GM12864 (cell line): Measurements from ENCODE around the gene FIS1.
"Not testable (repeated sequence)": the region's sequence is repeated elsewhere in the genome, so short reads cannot be mapped to it uniquely, and the experiment has no call there.

Experiments
- DNase-seq: peaks from one replicate; pipeline ENCODE4 v3.0.0-alpha.2; 2011; ENCODE audit warnings: low read depth
- H3K4me3 ChIP-seq: 2 replicates; pipeline ENCODE4 v1.5.1; 2011; ENCODE audit warnings: mild to moderate bottlenecking, low read depth, low read length, control low read depth
- CTCF ChIP-seq: IDR thresholded peaks from 2 replicates; pipeline ENCODE4 v1.5.1; 2011; ENCODE audit warnings: low read depth, mild to moderate bottlenecking, moderate library complexity, low read length, control low read depth, inconsistent platforms; ENCODE audit errors: missing control alignments

Gene FIS1

DNA sequence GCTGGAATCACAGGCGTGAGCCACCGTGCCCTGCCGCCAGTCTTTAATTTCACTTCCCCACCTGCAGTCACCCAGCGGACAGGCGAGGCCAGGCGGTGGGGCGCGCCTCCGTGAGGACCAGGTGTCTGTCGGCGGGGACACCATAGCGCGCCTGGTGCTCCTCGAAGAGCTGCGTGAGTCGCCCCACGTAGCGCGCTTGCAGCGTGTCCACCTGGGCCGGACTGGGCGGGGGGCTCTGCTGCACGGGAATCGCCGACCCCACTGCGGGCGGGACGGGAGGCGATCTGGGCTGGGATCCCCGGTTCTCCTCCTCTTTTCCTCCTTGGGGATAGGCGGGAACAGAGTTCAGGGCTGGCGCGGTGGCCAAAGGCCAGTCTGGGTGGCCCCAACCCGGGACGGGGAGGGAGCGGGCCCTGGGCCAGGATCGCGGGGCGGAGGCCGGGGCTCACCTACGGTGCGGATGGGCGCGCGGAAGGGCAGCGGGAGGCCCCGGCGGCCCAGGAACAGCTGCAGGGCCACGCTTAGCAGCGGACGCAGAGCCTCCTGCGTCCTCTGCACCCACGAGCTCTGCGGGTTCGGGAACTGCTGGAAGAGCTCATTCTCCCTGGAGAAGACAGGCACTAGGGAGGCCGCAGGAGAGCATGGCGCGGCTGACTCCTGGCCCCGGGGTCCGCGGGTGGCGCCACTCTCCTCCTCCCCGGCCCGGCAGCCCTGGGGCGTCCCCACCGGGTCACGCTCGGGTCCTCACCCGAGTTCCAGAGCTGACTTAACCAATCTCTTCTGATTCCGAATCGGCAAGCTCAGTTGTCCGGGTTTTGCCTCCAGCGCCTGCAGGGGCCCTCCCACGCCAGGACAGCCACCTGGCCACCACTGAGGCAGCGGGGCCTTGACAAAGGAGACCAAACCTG, 42.9 kb downstream of the FIS1 start:
- no peak overlapping the region for H3K4me3 ChIP-seq
- DNase-seq = no peak
- TF ChIP-seq CTCF = no peak

DNA sequence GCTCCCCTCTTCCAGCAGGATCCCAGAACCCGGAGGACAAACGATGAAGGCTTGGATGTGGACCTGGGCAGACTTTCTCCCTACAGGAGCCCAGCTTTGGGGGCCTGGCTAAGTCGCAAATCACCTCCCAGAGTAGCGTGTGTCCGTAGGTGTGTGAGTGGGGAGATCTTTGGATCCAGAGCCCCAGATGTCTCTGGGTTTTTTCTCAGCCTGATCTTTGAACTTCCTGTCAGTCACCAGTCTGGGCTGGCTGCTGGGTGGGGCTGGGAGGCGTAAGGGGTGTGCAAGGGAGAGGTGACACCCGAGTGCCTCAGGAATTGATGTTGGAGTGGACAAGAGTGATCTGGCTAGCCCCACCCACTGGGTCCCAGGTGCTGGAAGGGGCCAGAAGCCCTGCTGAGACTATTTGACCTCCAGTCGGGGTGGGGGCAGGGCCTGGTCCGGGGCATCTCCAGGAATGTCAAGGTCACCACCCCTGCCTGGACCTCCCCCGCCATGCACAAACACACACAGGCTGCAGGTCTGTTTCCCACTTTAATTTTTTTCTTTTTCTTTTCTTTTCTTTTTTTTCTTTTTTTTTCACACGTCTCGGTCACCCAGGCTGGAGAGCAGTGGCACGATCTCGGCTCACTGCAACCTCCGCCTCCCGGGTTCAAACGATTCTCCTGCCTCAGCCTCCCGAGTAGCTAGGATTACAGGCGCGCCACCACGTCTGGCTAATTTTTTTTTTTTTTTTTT, 43.9 kb downstream of the FIS1 start, which contains the start of gene MOGAT3:
Gene MOGAT3 (minus strand): TSS at position 175 of the 738 bp plus-strand sequence. CDS start 182 bp downstream, outside the sequence.
- TF ChIP-seq CTCF = no peak
- DNase-seq = no peak
- no peak within 1 kb of the TSS for H3K4me3 ChIP-seq

- no peak for TF ChIP-seq CTCF
- no peak overlapping the region for H3K4me3 ChIP-seq
- no peak for DNase-seq
These were observed 44.4 kb downstream of the FIS1 start for GRCh38 chr7:101200504-101200861.

GRCh38 chr7:101199522-101199921, 45.4 kb downstream of the FIS1 start:
- H3K4me3 ChIP-seq, DNase-seq: not testable (repeated sequence)

GRCh38 chr7:101198476-101198875, 46.4 kb downstream of the FIS1 start:
- no peak for DNase-seq
- no peak overlapping the region for H3K4me3 ChIP-seq
- TF ChIP-seq CTCF = no peak

- TF ChIP-seq CTCF = no peak
- no peak overlapping the region for H3K4me3 ChIP-seq
- no peak for DNase-seq
These were observed 46.9 kb downstream of the FIS1 start for GRCh38 chr7:101197991-101198390.

DNA sequence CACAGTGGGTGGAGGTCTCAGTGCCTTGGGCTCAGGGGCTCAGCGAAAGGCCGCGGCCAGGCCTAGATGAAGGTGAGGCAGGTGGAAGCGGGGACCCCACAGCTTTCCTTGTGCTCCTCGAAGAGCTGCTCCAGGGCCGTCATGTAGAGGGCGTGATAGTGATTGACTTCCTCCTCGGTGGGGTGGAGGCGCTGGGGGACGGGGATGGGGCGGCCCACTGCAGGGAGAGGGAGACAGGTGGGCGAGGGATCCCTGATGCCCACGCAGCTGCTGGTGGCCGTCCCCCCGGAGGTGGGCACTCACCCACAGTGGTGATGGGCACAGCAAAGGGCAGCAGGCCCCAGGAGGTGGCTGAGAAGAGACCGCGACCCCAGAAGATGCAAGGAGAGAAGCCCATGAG, 49.0 kb downstream of the FIS1 start:
- H3K4me3 ChIP-seq = no peak overlapping the region
- TF ChIP-seq CTCF = no peak
- no peak for DNase-seq
